PC-9 (cell line): ENCODE data around the gene KRT32.

ENCODE experiments used
- EZH2 ChIP-seq: fragments of 200-600 bp; sonication (generic); IDR thresholded peaks from 2 replicates; pipeline ENCODE4 v1.8.0; 2017; ENCODE audit warnings: antibody characterized with exemption, low read depth
- TF ChIP-seq, protein P1 (sequence below): fragments of 200-600 bp; sonication (generic); conservative IDR thresholded peaks from 2 replicates; pipeline ENCODE4 v1.6.1; 2017; ENCODE audit warnings: mixed run types, antibody characterized with exemption, mild to moderate bottlenecking, moderate library complexity

GRCh38 chr17:41492771-41493170 lies 25.6 kb upstream of the KRT32 start:
- TF ChIP-seq EZH2 = no peak
- TF ChIP-seq, protein P1, sequence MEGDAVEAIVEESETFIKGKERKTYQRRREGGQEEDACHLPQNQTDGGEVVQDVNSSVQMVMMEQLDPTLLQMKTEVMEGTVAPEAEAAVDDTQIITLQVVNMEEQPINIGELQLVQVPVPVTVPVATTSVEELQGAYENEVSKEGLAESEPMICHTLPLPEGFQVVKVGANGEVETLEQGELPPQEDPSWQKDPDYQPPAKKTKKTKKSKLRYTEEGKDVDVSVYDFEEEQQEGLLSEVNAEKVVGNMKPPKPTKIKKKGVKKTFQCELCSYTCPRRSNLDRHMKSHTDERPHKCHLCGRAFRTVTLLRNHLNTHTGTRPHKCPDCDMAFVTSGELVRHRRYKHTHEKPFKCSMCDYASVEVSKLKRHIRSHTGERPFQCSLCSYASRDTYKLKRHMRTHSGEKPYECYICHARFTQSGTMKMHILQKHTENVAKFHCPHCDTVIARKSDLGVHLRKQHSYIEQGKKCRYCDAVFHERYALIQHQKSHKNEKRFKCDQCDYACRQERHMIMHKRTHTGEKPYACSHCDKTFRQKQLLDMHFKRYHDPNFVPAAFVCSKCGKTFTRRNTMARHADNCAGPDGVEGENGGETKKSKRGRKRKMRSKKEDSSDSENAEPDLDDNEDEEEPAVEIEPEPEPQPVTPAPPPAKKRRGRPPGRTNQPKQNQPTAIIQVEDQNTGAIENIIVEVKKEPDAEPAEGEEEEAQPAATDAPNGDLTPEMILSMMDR = no peak
